H9 (cell line): ENCODE results near the gene MAPKAPK2. TPM values are rescaled to one million over a fixed set of nuclear protein-coding genes. Genes with fewer than 3 reads are reported as not detected.

Experiments
- DNase-seq: peaks from one replicate; pipeline ENCODE4 v3.0.0-alpha.2; 2017
- H2AFZ ChIP-seq: one replicate; pipeline ENCODE4 v1.6.1; 2013; ENCODE audit warnings: mild to moderate bottlenecking, low read length, control low read depth, moderate library complexity
- H2AK5ac ChIP-seq: 2 replicates; pipeline ENCODE4 v1.6.1; 2013; ENCODE audit warnings: low read length, control low read depth, mixed read lengths; ENCODE audit not compliant: insufficient read length
- H2BK120ac ChIP-seq: one replicate; pipeline ENCODE4 v1.6.1; 2013; ENCODE audit warnings: low read depth, mild to moderate bottlenecking, low read length, control low read depth, inconsistent platforms; ENCODE audit not compliant: poor library complexity, severe bottlenecking
- H2BK12ac ChIP-seq: 2 replicates; pipeline ENCODE4 v1.6.1; 2013; ENCODE audit warnings: low read length, control low read depth, mixed read lengths, low read depth; ENCODE audit not compliant: insufficient read length
- H2BK15ac ChIP-seq: 2 replicates; pipeline ENCODE4 v1.6.1; 2013; ENCODE audit warnings: low read depth, low read length, control low read depth
- H2BK20ac ChIP-seq: one replicate; pipeline ENCODE4 v1.6.1; 2013; ENCODE audit warnings: low read depth, mild to moderate bottlenecking, low read length, control low read depth, inconsistent platforms; ENCODE audit not compliant: poor library complexity, severe bottlenecking
- H2BK5ac ChIP-seq: 2 replicates; pipeline ENCODE4 v1.6.1; 2013; ENCODE audit warnings: low read length, control low read depth, mixed read lengths; ENCODE audit not compliant: insufficient read length
- H3K14ac ChIP-seq: 2 replicates; pipeline ENCODE4 v1.6.1; 2013; ENCODE audit warnings: low read length, control low read depth; ENCODE audit not compliant: insufficient read depth
- H3K18ac ChIP-seq: 2 replicates; pipeline ENCODE4 v1.6.1; 2013; ENCODE audit warnings: low read depth, mild to moderate bottlenecking, mixed read lengths, low read length, control low read depth; ENCODE audit not compliant: insufficient read length
- H3K23ac ChIP-seq: 2 replicates; pipeline ENCODE4 v1.6.1; 2013; ENCODE audit warnings: low read length, control low read depth, mixed read lengths, low read depth; ENCODE audit not compliant: insufficient read length
- H3K23me2 ChIP-seq: 2 replicates; pipeline ENCODE4 v1.6.1; 2013; ENCODE audit warnings: low read depth, mild to moderate bottlenecking, mixed read lengths, low read length, control low read depth; ENCODE audit not compliant: insufficient read length, poor library complexity, severe bottlenecking
- H3K27ac ChIP-seq: 2 replicates; pipeline ENCODE4 v1.5.1; 2013; ENCODE audit warnings: low read length, control low read depth, mixed read lengths, low read depth; ENCODE audit not compliant: insufficient read length
- H3K27me3 ChIP-seq: 2 replicates; pipeline ENCODE4 v1.6.1; 2013; ENCODE audit warnings: low read length, control low read depth, inconsistent platforms; ENCODE audit not compliant: insufficient read depth
- H3K4ac ChIP-seq: 2 replicates; pipeline ENCODE4 v1.6.1; 2013; ENCODE audit warnings: low read depth, mild to moderate bottlenecking, control low read depth, inconsistent platforms, low read length, moderate library complexity
- H3K4me1 ChIP-seq: 2 replicates; pipeline ENCODE4 v1.6.1; 2013; ENCODE audit warnings: low read length, control low read depth, inconsistent platforms; ENCODE audit not compliant: insufficient read depth
- H3K4me2 ChIP-seq: 2 replicates; pipeline ENCODE4 v1.6.1; 2013; ENCODE audit warnings: low read length, control low read depth, mixed read lengths; ENCODE audit not compliant: insufficient read length, insufficient read depth
- H3K56ac ChIP-seq: 2 replicates; pipeline ENCODE4 v1.6.1; 2013; ENCODE audit warnings: low read depth, mild to moderate bottlenecking, mixed read lengths, low read length, control low read depth; ENCODE audit not compliant: insufficient read length
- H3K79me1 ChIP-seq: 2 replicates; pipeline ENCODE4 v1.6.1; 2013; ENCODE audit warnings: low read depth, mild to moderate bottlenecking, moderate library complexity, low read length, control low read depth, inconsistent platforms; ENCODE audit not compliant: insufficient read depth, poor library complexity, severe bottlenecking
- H3K79me2 ChIP-seq: 2 replicates; pipeline ENCODE4 v1.6.1; 2013; ENCODE audit warnings: low read length, control low read depth, inconsistent platforms; ENCODE audit not compliant: insufficient read depth
- H3K9ac ChIP-seq: 2 replicates; pipeline ENCODE4 v1.6.1; 2013; ENCODE audit warnings: low read length, control low read depth, mixed read lengths; ENCODE audit not compliant: insufficient read length; ENCODE audit errors: extremely low read depth
- H3K9me3 ChIP-seq: one replicate; pipeline ENCODE4 v1.6.1; 2013; ENCODE audit warnings: low read depth, low read length, inconsistent platforms; ENCODE audit not compliant: control insufficient read depth
- H3T11ph ChIP-seq: one replicate; pipeline ENCODE4 v1.6.1; 2013; ENCODE audit warnings: mild to moderate bottlenecking, low read length, control low read depth, inconsistent platforms
- H4K20me1 ChIP-seq: one replicate; pipeline ENCODE4 v1.6.1; 2013; ENCODE audit not compliant: control insufficient read depth, insufficient read length, insufficient read depth
- H4K5ac ChIP-seq: 2 replicates; pipeline ENCODE4 v1.6.1; 2013; ENCODE audit warnings: low read depth, mild to moderate bottlenecking, mixed read lengths, low read length, control low read depth; ENCODE audit not compliant: insufficient read length
- H4K8ac ChIP-seq: replicated peaks from 2 replicates; pipeline ENCODE4 v1.6.1; 2013; ENCODE audit warnings: low read length, control low read depth, mixed read lengths, low read depth; ENCODE audit not compliant: insufficient read length
- H4K91ac ChIP-seq: 2 replicates; pipeline ENCODE4 v1.6.1; 2013; ENCODE audit warnings: low read depth, mild to moderate bottlenecking, moderate library complexity, mixed read lengths, low read length, control low read depth; ENCODE audit not compliant: insufficient read length
- H3K27ac Mint-ChIP-seq, 3 experiments: 2 replicates in 2 of 3; 3 replicates in 1 of 3; pipeline ENCODE4 v1.8.0; 2020 to 2021; ENCODE audit warnings: mixed read lengths in 3 of 3, mild to moderate bottlenecking in 1 of 3, moderate library complexity in 1 of 3
- H3K27me3 Mint-ChIP-seq: 2 replicates; pipeline ENCODE4 v1.8.0; 2021; ENCODE audit warnings: low read depth, mild to moderate bottlenecking, moderate library complexity, mixed read lengths
- H3K36me3 Mint-ChIP-seq, 3 experiments: 2 replicates in 2 of 3; 3 replicates in 1 of 3; pipeline ENCODE4 v1.8.0; 2020 to 2021; ENCODE audit warnings: low read depth in 3 of 3, mixed read lengths in 3 of 3; ENCODE audit not compliant: insufficient read depth in 1 of 3
- H3K4me1 Mint-ChIP-seq, 2 experiments: 2 replicates each; pipeline ENCODE4 v1.8.0; 2020; ENCODE audit warnings: mixed read lengths in 2 of 2
- H3K4me3 Mint-ChIP-seq, 2 experiments: 2 replicates in 1 of 2; 3 replicates in 1 of 2; pipeline ENCODE4 v1.8.0; 2020 to 2021; ENCODE audit warnings: mild to moderate bottlenecking in 2 of 2, mixed read lengths in 2 of 2, moderate library complexity in 1 of 2
- H3K9me3 Mint-ChIP-seq, 2 experiments: 2 replicates in 1 of 2; 3 replicates in 1 of 2; pipeline ENCODE4 v1.8.0; 2020; ENCODE audit warnings: mild to moderate bottlenecking in 2 of 2, mixed read lengths in 2 of 2, moderate library complexity in 1 of 2
- WGBS: extraction: QIAGEN DNeasy Blood & Tissue Kit; methylation state at CpG from one replicate; pipeline ENCODE4 v1.1.7; 2013; ENCODE audit warnings: missing lambda C conversion rate, low lambda C conversion rate, mixed read lengths; ENCODE audit not compliant: insufficient read length; ENCODE audit errors: extremely low coverage; 5-methylcytosine and 5-hydroxymethylcytosine counted together
- total RNA-seq: library from RNA; stranded (reverse); gene quantifications from 2 replicates; pipeline ENCODE4 v1.2.1, GENCODE V29; 2021
- TF ChIP-seq, protein P1 (sequence below): fragments of 200-600 bp; sonication (generic); conservative IDR thresholded peaks from 3 replicates; pipeline ENCODE4 v1.8.0; 2021; ENCODE audit warnings: antibody characterized with exemption, mild to moderate bottlenecking

MAPKAPK2 gene
- total RNA-seq, 1 experiment from 2014 or later: 50.1 TPM

DNA sequence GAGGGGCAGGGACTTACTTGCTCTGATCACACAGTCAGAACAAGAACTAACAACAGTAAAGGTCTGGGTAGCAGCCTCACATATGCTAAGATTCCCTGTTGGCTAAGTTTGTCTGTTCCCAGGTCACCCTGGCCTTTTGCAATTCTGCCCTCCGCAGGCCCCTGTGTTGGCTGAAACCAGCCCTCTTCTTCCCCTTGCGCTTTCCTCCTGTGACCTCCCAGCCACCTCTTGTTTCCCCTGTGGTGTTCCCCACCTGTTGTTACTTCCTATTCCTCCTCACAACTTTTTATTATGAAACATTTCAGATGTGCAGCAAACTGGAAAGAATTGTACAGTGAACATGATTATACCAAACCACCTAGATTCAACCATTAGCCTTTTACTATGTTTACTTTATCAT, 23.4 kb downstream of the MAPKAPK2 start:
- peak overlapping the region in 1 of 2 experiments; percentile 6; a peak in 1 of 5 replicates for H3K4me3 Mint-ChIP-seq

More for the DNA sequence above, 23.4 kb downstream of the MAPKAPK2 start:
- H3K23ac ChIP-seq: no peak overlapping the region
- H3K36me3 Mint-ChIP-seq: no peaks in the 10 kb centered on the region
- no peaks in the 10 kb centered on the region for H3K9me3 Mint-ChIP-seq
- H2AK5ac ChIP-seq: no peak overlapping the region
- no peak overlapping the region for H3K27ac ChIP-seq
- no peak overlapping the region for H3K14ac ChIP-seq
- no peak overlapping the region for H2BK15ac ChIP-seq
- H3K23me2 ChIP-seq: no peaks in the 10 kb centered on the region
- H3K27ac Mint-ChIP-seq: peak overlapping the region in 2 of 3 experiments; percentile 21 to 51; a peak in 4 of 7 replicates
- H4K8ac ChIP-seq: no peak overlapping the region
- peaks cover 61 to 65% of the 10 kb centered on the region in 2 experiments for H3K4me1 Mint-ChIP-seq
- no peaks in the 10 kb centered on the region for H3K9me3 ChIP-seq
- DNase-seq: no peak
- H3K56ac ChIP-seq: no peak overlapping the region
- no CpG with 5 or more reads among the region's 2 CpGs for WGBS
- H2BK5ac ChIP-seq: no peak overlapping the region
- no peaks in the 10 kb centered on the region for H4K20me1 ChIP-seq
- peaks cover 4% of the 10 kb centered on the region; the same call in 1 of the 2 replicates for H3K79me2 ChIP-seq
- H2BK120ac ChIP-seq: no peak overlapping the region
- no peak overlapping the region for H3K4me2 ChIP-seq
- no peak overlapping the region for H2AFZ ChIP-seq
- no peak overlapping the region for H4K91ac ChIP-seq
- H2BK12ac ChIP-seq: no peak overlapping the region
- no peak overlapping the region for H3K9ac ChIP-seq
- H3K27me3 ChIP-seq: no peaks in the 10 kb centered on the region
- H4K5ac ChIP-seq: no peak overlapping the region
- no peak overlapping the region for H3T11ph ChIP-seq
- no peaks in the 10 kb centered on the region for H3K27me3 Mint-ChIP-seq
- peaks cover 2% of the 10 kb centered on the region for H3K79me1 ChIP-seq
- H3K4me1 ChIP-seq: peaks cover 11% of the 10 kb centered on the region; the same call in 1 of the 2 replicates
- H2BK20ac ChIP-seq: no peak overlapping the region
- no peak overlapping the region for H3K4ac ChIP-seq
- TF ChIP-seq, protein P1, sequence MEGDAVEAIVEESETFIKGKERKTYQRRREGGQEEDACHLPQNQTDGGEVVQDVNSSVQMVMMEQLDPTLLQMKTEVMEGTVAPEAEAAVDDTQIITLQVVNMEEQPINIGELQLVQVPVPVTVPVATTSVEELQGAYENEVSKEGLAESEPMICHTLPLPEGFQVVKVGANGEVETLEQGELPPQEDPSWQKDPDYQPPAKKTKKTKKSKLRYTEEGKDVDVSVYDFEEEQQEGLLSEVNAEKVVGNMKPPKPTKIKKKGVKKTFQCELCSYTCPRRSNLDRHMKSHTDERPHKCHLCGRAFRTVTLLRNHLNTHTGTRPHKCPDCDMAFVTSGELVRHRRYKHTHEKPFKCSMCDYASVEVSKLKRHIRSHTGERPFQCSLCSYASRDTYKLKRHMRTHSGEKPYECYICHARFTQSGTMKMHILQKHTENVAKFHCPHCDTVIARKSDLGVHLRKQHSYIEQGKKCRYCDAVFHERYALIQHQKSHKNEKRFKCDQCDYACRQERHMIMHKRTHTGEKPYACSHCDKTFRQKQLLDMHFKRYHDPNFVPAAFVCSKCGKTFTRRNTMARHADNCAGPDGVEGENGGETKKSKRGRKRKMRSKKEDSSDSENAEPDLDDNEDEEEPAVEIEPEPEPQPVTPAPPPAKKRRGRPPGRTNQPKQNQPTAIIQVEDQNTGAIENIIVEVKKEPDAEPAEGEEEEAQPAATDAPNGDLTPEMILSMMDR: no peak
- no peak overlapping the region for H3K18ac ChIP-seq
